Epithelial cell of prostate (primary cell): ENCODE measurements around the gene RGS6.

ENCODE experiments used
- DNase-seq: peaks from one replicate; pipeline ENCODE4 v3.0.0-alpha.2; 2011; ENCODE audit warnings: low read depth, low spot score
- H3K27ac ChIP-seq: fragments of 450-650 bp; 2 replicates; pipeline ENCODE4 v1.5.1; 2017; ENCODE audit warnings: mild to moderate bottlenecking

RGS6 gene

DNA sequence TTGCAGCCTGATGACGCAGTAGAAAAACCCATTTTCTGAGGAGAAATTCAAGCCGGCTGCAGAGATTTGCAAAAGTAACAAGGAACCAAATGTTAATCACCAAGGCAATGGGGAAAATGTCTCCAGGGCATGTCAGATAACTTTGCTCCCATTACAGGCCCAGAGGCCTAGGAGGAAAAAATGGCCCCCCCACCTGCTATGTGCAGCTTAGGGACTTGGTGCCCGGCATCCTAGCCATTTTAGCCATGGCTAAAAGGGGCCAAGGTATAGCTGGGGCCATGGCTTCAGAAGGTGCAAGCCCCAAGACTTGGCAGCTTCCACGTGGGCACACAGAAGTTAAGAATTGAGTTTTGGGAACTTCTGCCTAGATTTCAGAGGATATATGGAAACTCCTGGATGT lies 351.9 kb downstream of the RGS6 start:
- no peak for DNase-seq
- H3K27ac ChIP-seq, result no peak overlapping the region

DNA sequence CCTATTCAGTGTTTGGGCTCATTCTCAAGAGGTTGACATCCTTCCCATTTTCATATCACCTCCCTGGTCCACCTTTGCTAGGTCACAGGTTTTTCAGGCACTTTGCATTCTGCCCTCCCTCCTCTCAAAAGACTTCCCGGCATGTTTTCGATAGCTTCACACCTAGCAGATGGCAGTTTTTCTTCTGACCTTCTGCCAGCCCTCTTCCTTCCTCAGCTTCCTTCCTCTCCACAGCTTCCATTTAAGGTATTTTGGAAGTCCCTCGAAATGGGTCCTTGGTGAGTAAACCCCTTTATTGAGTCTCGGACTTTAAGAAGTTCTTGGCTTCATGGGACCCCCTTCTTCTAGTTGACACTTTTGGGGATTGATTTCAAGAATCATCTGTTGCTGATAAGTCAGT lies 358.0 kb downstream of the RGS6 start:
- H3K27ac ChIP-seq, result no peak overlapping the region
- DNase-seq, result no peak

DNA sequence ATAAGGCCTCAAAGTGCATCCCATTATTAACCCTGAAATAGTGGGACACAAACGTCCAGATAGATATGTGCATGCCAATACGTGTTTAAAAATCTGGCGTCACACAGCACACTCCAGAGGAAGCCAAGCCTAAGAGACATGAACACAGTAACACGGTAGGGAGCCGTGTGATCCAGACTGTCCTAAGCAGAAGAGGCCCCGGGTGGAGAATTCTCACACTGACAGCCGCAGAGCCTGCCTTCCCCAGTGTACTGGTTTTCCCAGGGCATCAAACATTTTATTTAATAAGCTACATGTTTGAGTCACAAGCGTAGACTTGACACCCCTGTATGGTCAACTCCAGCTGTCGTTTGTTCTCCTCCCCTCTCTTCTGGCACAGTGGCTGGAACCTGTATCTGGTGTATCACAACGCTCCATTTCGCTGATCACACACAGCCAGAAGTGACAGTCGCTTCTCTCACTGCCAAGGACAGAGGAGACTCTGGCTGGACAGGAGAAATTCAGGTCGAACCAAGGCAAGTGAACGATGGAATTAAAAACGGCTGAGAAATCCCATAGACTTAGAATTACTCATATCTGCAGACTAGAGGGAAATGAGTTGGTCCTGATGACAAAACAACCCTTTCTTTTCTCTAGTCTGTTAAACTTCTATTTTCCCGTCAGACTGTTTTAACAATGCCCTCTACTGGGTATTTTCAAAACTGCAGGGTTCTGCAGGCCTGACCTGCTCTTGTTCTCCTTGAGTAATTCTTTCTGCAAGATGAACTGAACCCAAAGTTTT lies 359.9 kb downstream of the RGS6 start:
- no peak overlapping the region for H3K27ac ChIP-seq
- no peak for DNase-seq

DNA sequence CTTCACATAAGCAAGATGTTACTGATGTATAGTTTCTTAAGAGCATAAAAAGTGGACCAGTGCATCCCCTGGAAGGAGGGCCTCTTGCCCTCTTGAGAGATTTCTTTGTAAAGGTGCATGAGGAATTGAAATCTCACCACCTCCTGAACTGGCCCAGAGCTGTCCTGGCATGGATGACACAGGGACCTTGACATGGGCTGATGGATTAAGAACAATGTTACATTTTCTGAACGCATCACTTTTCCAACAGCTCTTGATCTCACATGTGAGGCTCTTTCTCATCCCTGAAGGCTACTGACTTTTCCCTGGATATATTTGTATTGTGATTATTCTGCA lies 360.4 kb downstream of the RGS6 start:
- H3K27ac ChIP-seq, result no peak overlapping the region
- DNase-seq, result no peak

DNA sequence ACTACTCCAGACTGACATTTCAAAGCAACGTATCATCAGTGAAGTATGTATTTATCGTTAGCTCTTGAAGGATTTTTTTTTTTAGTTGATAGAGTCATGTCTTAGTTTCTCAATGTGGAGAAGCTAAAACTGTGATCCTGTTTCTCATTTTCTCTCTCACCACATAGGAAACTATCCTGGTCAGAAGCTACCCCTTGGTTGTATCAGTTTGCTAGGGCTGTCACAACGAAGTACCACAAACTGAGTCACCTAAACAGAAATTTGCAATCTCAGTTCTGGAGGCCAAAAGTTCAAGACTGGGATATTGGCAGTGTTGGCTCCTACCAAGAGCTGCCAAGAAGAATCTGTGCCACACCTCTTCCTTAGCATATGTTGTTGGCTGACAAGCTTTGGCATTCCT lies 369.1 kb downstream of the RGS6 start:
- no peak overlapping the region for H3K27ac ChIP-seq
- DNase-seq, result no peak

DNA sequence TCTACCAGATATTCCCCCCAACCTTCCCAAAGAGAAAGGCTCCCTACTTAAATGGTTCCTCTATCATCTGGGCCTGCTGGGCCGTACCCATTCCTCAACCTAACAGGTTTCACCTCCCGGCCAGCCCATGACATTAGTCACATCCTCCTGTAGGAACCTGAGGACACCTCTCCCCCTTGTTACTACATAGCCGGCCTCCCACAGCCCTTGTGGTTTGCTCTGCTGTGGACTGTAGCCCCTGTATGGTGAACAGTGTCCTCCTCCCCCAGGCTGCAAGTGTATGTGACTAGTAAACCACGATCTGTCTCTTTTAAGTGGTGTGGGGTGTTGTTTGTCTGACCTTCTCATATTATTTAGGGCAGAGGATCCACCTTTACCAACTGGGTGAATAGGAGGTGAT lies 371.7 kb downstream of the RGS6 start:
- no peak overlapping the region for H3K27ac ChIP-seq
- DNase-seq, result no peak

DNA sequence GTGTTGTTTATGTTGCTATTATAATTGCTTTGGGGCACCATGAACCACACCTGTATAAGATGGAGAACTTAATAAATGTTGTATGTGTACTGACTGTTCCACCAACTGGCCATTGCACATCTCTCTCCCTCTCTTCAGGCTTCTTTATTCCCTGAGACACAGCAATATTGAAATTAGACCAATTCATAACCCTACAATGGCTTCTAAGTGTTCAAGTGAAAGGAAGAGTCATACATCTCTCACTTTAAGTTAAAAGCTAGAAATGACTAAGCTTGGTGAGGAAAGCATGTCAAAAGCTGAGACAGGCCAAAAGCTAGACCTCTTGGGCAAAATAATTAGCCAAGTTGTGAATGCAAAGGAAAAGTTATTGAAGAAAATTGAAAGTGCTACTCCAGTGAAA lies 373.3 kb downstream of the RGS6 start:
- H3K27ac ChIP-seq, result no peak overlapping the region
- no peak for DNase-seq

DNA sequence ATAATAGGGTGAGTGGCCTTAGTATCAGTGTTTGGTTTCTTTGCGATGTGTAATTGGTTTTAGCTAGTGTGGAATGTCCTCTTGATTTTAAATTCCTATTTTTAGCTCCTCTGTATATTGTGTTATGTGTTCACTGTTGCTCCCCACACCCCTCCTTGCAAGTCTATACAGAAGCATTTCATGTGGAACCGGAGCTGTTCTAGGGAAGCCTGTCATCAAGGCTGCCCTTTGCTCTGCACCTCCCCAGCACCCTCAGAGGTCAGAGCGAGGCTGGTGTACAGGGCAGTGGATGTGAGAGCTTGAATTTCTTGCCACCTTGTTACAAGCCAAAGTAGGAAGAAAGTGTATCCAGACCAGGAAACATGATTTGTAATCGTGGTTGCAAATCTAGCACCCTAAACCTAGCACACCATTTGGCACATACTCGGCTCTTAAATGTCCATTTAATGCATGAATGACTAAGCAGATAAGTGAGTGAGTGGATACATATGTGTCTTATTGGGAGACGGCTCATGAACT lies 376.8 kb downstream of the RGS6 start:
- H3K27ac ChIP-seq, result no peak overlapping the region
- no peak for DNase-seq

DNA sequence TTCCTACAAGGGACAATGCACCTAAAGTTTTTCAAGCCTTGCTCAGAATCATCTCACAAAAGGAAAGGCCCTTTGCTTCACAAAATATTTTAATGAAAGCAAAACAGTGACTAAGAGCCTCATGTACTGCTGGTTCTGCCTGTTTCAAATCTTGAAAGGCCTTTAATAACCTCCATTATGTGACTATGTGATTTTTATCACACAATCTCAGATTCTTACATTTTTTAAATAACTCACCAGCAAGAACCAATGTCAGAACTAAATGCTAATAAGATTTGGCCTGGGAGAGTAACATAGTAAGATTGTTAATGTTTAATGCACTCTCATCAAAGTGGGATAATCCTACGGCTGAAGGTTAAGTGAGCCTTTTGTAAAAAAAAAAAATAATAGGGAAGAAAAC lies 378.9 kb downstream of the RGS6 start:
- no peak for DNase-seq
- H3K27ac ChIP-seq, result no peak overlapping the region

DNA sequence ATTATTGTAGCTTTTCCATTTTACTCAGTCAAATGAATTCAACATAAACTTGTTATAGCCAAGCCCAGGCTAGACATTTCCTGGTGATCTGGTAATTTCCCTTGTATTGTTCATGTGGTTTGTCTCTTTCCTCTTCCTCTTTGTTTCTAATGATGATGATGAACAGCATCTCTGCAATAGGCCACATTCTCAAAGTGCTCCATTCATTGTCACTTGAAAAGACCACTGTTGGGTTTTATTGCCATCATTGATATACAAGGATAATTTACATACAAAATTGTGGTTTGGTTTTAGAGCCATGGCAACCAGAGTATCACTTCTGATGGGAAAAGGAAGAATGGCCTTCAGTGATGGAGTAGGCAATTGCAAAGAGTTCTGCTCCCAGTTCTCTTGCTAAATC lies 379.3 kb downstream of the RGS6 start:
- DNase-seq, result no peak
- H3K27ac ChIP-seq, result no peak overlapping the region

DNA sequence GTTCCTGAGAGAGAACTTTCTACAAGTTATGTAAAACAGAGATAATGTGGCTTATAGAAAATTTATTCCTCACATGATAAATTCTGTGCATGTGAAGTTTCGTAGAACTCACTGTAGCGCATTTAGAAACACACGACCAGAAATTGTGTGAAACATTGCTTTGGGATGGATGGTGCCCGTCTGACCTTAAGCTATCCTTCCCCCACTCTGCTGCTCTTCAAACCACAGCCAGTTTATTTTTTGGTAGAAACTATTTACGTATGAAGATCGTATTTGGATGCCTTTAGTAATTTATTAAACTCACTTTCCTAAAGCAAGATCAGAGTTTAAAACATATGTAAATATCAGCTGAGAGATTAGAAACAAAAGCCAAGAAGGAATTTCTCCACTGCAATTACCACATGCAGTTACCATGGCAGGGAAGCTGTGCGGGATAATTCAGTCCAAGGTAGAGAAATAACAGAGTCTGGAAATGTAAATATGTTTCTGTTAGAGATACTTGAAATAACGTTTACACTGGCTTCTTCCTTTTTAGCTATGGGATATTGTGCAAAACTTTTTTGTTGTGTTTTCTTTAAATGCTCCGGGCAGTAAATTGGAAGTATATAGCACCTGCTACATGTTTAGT lies 382.7 kb downstream of the RGS6 start:
- no peak overlapping the region for H3K27ac ChIP-seq
- no peak for DNase-seq

DNA sequence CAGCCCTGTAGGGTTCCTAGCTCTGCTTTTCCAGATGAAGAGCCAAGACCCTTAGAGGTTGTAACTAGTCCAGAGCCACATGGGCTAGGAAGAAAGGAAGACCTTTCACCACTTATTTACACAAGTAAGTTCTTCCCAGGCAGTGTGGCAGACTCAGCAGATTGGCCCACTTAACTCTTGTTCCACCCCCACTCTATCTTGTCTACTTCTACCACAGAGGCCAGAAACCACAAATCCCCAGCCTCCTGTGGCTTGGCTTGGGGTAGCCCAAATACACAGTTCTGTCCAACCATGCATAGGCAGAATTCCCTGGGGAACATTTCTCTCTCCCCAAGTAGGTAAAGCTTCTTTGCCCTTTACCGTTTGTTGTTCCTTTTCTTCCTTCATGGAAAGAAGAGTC lies 383.5 kb downstream of the RGS6 start:
- no peak for DNase-seq

DNA sequence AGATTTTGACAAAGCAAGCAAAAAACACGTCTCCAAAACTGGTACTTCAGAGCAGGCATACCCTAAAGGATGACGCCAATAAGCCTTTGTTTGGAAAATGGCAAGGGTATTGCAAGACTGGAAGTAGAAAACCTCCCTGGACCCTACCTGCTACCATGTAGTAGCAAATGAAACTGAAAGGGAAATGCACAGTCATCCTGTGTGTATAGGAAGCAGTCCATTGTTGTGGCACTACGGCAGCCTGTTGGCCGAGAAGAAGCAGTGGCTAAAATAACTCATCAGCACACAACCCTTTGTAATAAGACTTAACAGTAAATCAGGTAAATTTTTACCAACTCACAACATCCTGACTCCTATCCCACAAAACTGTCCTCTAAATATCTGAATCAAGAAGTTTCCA lies 386.4 kb downstream of the RGS6 start:
- no peak for DNase-seq

More for the DNA sequence above, 383.5 kb downstream of the RGS6 start:
- H3K27ac ChIP-seq, result no peak overlapping the region

DNA sequence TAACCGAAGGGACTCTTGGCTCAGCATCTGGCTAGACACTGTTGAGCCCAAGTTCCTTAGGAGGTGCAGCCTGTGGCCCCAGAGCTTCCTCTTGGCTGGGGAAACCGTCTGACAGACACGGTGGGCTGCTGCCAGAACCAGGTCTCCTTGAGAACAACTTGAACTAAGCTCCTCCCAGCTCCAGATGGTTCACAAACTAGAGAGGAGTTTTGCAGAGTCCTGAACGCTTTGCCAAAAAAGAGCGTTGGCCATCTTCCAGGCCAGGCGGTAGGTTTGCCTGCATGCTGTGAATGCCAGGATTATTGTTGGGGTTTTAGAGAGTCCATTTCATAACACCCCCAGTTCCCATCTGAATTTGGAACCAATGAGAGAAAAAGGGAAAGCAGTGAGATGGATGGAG lies 399.8 kb downstream of the RGS6 start:
- H3K27ac ChIP-seq, result no peak overlapping the region
- no peak for DNase-seq

More for the DNA sequence above, 386.4 kb downstream of the RGS6 start:
- H3K27ac ChIP-seq, result no peak overlapping the region

DNA sequence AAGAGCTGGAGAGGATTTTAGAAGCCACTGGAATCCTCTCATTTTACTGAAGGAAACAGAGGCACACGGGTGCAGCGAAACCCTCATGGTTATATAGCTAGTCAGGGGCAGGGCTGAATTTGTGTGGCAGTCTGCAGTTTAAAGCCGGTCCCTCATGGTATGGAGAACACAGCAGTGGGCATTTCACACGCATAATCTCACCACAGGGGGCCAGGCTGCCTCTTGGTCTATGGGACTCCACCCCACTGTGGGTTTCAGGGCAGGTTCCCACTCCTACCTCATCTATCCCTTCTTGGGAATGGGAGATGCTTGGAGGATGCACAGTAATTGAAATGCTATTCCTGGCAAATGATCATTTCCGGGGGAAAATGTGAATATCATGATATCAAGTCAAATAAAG lies 400.6 kb downstream of the RGS6 start:
- DNase-seq, result no peak
- no peak overlapping the region for H3K27ac ChIP-seq

DNA sequence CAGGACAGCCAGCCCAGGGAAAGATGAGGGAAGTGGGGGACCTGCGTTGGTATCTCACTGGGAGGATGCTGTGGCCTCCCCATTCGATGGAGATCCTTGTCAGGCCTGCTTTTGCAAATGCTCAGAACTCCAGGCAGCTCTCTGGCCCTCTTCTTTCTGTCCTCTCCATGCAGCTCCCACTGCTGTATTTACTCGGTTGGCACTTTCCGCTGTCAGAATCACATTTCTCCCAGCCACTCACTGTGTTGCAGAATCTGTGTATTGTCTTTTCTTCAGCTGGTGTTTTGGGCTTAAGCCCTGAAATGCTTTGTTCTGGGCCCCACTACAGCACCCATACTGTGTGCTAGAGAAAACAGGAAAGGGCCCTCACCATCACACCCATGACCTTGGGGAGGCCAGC lies 401.1 kb downstream of the RGS6 start:
- no peak for DNase-seq
- H3K27ac ChIP-seq, result no peak overlapping the region

DNA sequence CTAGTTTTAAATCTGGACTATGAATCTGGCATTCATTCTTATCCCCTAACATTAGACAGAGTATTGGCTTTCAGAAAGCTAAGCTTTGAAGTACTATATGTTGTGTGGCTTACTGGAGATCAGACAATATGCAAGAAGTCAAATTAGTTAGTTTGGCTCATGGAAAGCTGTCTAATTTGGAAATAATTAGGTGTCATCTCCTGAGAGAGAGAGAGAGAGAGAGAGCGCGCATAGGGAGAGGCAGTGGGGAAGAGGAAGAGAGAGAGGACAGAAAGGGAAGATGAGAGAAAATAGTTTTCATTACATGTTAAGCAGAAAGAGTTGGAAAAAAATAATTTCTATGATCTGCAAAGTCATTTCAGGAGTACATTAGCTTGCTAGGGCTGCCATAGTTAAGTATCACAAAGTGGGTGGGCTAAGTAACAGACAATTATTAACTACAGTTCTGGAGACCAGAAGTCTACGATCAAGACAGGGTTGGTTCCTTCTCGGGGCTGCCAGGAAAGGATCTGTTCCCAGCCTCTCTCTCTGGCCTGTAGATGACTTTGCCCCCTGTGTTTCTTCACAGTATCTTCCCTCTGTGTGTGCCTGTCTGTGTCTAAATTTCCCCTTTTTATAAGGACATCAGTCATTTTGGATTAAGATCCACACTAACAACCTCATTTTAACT lies 404.2 kb downstream of the RGS6 start:
- H3K27ac ChIP-seq, result no peak overlapping the region
- DNase-seq, result no peak

DNA sequence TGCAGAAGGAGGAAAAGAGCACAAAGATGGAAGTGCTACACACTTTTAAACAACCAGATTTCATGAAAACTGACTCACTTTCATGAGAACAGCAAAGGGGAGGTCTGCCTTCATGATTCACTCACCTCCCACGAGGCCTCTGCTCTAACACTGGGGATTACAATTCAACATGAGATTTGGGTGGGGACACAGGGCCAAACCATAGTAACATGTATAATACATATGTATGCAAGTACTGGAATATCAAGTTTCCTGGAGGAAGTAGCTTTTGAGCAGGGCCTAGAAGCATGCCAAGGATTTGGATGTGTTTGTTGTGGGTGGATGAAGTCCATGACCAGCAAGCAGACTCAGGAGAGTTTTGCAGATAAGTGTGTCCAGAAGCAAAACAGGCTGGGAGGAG lies 409.0 kb downstream of the RGS6 start:
- H3K27ac ChIP-seq, result no peak overlapping the region
- DNase-seq, result no peak

DNA sequence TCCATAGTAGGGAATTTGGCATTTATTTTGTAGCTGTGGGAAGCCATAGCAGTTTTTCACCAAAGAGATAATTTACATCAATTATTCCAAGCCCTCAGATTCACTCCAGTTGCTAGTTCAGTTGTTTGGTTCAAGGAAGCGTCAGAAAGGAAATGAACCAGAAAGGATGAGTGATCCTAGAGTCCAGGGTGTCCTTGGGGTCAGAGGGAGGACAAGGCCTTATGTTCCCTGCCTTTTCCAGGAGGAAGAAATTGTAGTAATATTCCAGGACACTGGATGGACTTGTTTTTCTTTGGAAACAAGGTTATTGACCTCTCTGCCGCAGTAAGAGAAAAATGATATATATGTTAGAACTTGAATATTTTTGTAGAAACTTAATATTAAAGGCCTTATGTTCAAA lies 409.5 kb downstream of the RGS6 start:
- no peak for DNase-seq
- H3K27ac ChIP-seq, result no peak overlapping the region

DNA sequence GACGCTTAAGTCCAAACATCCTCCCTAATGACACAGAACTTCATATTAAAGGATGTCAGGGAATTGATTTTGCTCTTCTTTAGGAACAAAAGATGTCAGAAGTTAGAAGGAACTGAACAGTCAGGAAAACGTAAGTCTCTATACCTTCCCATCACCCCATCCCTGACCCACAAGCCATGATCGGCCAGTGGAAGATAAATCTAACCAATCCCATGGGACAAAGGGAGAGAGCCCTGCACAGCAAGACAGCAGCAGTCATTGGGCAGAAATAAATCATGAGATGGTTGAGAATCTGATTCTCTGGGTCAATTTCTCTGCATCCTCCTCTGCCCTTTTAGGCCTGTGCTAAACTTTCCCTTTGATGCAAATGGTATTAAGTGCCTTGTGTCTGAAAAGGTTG lies 414.9 kb downstream of the RGS6 start:
- H3K27ac ChIP-seq, result no peak overlapping the region
- no peak for DNase-seq

DNA sequence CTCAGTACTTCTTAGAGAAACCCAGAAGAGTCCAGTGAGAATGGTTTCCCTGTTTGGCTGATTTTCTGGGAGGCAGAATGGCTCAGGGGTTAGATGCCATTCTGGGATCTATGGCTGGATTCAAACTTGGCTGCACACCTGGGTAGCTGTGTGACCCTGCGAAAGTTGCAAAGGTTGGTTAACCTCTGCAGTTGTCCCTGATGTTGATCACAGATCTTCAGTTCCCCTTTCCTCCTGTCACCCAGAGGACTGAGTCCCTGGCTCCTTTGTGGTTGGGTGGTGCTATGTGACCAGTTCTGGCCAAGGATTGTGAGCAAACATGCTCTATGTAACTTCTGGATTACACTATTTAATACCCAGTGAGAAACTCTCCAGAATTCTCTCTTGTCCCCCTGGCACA lies 418.0 kb downstream of the RGS6 start:
- no peak overlapping the region for H3K27ac ChIP-seq
- no peak for DNase-seq

DNA sequence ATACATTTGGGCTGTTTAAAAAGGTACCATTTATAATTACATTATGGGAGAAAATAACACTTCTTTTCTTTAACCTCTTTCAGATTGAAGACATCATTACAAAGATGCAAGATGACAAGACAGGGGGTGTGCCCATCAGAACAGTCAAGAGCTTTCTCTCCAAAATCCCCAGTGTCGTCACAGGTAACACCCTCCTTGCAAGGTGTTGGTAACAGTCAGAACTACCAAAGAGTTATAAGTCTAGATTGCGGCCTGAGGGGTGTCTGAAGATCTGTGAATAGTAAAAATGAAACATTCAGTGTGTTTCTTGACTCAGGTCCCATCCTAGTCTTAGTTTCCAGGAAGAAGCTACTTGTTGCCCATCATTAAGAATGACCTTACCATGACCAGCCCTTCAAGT lies 419.8 kb downstream of the RGS6 start:
- no peak overlapping the region for H3K27ac ChIP-seq
- no peak for DNase-seq
